MM.1S (cell line): ENCODE results near the gene PAX7.

Experiments used
- EZH2 ChIP-seq: fragments of 300-600 bp; sonication (generic); optimal IDR thresholded peaks from 2 replicates; pipeline ENCODE3; 2017; ENCODE audit warnings: low read depth, mild to moderate bottlenecking, antibody characterized with exemption, low read length, mixed read lengths
- TF ChIP-seq, protein P1 (sequence below): fragments of 300-600 bp; sonication (generic); IDR thresholded peaks from 2 replicates; pipeline ENCODE4 v1.5.1; 2016; ENCODE audit warnings: antibody characterized with exemption, low read length, mixed read lengths

DNA sequence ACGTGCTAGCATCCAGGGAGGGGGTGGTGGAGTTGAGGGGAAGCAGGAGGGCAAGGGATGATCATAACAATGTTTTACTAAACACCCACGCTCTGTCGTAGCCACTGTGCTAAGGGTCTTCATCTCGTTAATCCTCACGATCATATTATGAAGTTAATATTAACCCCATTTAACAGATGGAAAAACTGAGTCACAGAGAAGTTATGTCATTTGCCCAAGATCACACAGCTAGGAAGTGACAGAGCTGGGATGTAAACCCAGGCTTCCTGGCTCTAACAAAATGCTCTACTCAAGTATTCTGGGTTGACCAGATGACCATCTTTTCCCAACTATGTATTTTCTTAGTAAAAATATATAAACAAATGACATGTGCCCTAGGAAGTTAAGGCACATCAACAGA is 140.2 kb downstream of the PAX7 start:
- TF ChIP-seq, protein P1, sequence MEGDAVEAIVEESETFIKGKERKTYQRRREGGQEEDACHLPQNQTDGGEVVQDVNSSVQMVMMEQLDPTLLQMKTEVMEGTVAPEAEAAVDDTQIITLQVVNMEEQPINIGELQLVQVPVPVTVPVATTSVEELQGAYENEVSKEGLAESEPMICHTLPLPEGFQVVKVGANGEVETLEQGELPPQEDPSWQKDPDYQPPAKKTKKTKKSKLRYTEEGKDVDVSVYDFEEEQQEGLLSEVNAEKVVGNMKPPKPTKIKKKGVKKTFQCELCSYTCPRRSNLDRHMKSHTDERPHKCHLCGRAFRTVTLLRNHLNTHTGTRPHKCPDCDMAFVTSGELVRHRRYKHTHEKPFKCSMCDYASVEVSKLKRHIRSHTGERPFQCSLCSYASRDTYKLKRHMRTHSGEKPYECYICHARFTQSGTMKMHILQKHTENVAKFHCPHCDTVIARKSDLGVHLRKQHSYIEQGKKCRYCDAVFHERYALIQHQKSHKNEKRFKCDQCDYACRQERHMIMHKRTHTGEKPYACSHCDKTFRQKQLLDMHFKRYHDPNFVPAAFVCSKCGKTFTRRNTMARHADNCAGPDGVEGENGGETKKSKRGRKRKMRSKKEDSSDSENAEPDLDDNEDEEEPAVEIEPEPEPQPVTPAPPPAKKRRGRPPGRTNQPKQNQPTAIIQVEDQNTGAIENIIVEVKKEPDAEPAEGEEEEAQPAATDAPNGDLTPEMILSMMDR, result no peak
- TF ChIP-seq EZH2, result no peak
